SK-N-SH (cell line): ENCODE results near the gene IRGC. TPM values are rescaled to one million over a fixed set of nuclear protein-coding genes. Genes with fewer than 3 reads are reported as not detected.

ENCODE experiments used
- CTCF ChIA-PET: fragments of 300-600, 350-600 bp; formaldehyde crosslinking; extraction: SDS; loops from one replicate; lab custom pipeline; 2021; lab: Yijun Ruan, JAX
- POLR2A ChIA-PET: fragments of 350-600 bp; sonication (Branson Sonifier 250); formaldehyde crosslinking; extraction: SDS; loops from one replicate; lab custom pipeline; 2020; ENCODE audit warnings: antibody characterized with exemption, inconsistent platforms; lab: Yijun Ruan, JAX
- DNase-seq: peaks from one replicate; pipeline ENCODE4 v3.0.0; 2012
- H2AFZ ChIP-seq: fragments of 200-600 bp; sonication (generic); 2 replicates; pipeline ENCODE4 v1.8.1; 2016; ENCODE audit warnings: antibody characterized with exemption, mild to moderate bottlenecking, low read depth
- H3F3A ChIP-seq: fragments of 200-600 bp; sonication (generic); replicated peaks from 2 replicates; pipeline ENCODE3; 2016; ENCODE audit warnings: antibody characterized with exemption, mild to moderate bottlenecking; ENCODE audit not compliant: insufficient read depth
- H3K27ac ChIP-seq, 2 experiments: fragments of 200-500 bp in 1 of 2; fragments of 200-600 bp in 1 of 2; sonication (Bioruptor generic) in 1 of 2; sonication (generic), shearing (Covaris generic) in 1 of 2; 2 replicates each; pipeline versions ENCODE4 v1.5.1 to v1.6.1; 2014 to 2016; ENCODE audit warnings: low read depth in 2 of 2, inconsistent platforms in 1 of 2, low read length in 1 of 2, mild to moderate bottlenecking in 1 of 2, mixed read lengths in 1 of 2
- H3K27me3 ChIP-seq: fragments of 200-600 bp; sonication (generic), shearing (Covaris generic); 2 replicates; pipeline ENCODE4 v1.6.1; 2016; ENCODE audit warnings: mixed run types; ENCODE audit not compliant: insufficient read depth
- H3K36me3 ChIP-seq, 2 experiments: fragments of 200-500 bp in 1 of 2; fragments of 200-600 bp in 1 of 2; sonication (Bioruptor generic) in 1 of 2; sonication (generic) in 1 of 2; replicated peaks in 1 of 2; 2 replicates each; pipeline versions ENCODE3 to v1.5.1; 2014 to 2016; ENCODE audit warnings: low read length in 1 of 2, mild to moderate bottlenecking in 1 of 2; ENCODE audit not compliant: insufficient read depth in 2 of 2, control insufficient read depth in 1 of 2
- H3K4me1 ChIP-seq, 2 experiments: fragments of 200-500 bp in 1 of 2; fragments of 200-600 bp in 1 of 2; sonication (Bioruptor generic) in 1 of 2; sonication (generic), shearing (Covaris generic) in 1 of 2; 2 replicates each; pipeline versions ENCODE4 v1.5.1 to v1.6.1; 2014 to 2016; ENCODE audit warnings: low read depth in 1 of 2, low read length in 1 of 2, mixed run types in 1 of 2; ENCODE audit not compliant: insufficient read depth in 2 of 2, control insufficient read depth in 1 of 2
- H3K4me2 ChIP-seq: fragments of 200-600 bp; sonication (generic), shearing (Covaris generic); 2 replicates; pipeline ENCODE4 v1.6.1; 2017; ENCODE audit warnings: mixed run types
- H3K4me3 ChIP-seq, 2 experiments: fragments of 200-500 bp in 1 of 2; fragments of 200-600 bp in 1 of 2; sonication (Bioruptor generic) in 1 of 2; sonication (generic), shearing (Covaris generic) in 1 of 2; 2 replicates each; pipeline versions ENCODE4 v1.5.1 to v1.8.1; 2014 to 2016; ENCODE audit warnings: low read depth in 2 of 2, inconsistent platforms in 1 of 2, low read length in 1 of 2, mild to moderate bottlenecking in 1 of 2, mixed read lengths in 1 of 2, moderate library complexity in 1 of 2
- H3K79me2 ChIP-seq: fragments of 200-600 bp; sonication (generic); 2 replicates; pipeline ENCODE4 v1.8.1; 2017; ENCODE audit warnings: mild to moderate bottlenecking; ENCODE audit not compliant: insufficient read depth
- H3K9ac ChIP-seq: fragments of 200-600 bp; sonication (generic); 2 replicates; pipeline ENCODE4 v1.6.1; 2017; ENCODE audit warnings: mixed run types
- H3K9me2 ChIP-seq: fragments of 200-600 bp; sonication (generic); 2 replicates; pipeline ENCODE4 v1.6.1; 2017; ENCODE audit warnings: mixed run types
- H3K9me3 ChIP-seq: fragments of 200-600 bp; sonication (generic); 2 replicates; pipeline ENCODE4 v1.6.1; 2017; ENCODE audit warnings: mixed run types, mild to moderate bottlenecking, moderate library complexity
- H4K20me1 ChIP-seq: fragments of 200-600 bp; sonication (generic); 2 replicates; pipeline ENCODE4 v1.6.1; 2017; ENCODE audit warnings: mild to moderate bottlenecking, mixed run types; ENCODE audit not compliant: insufficient read depth
- FOSL2 ChIP-seq: IDR thresholded peaks from 2 replicates; pipeline ENCODE4 v1.4.0; 2012; ENCODE audit warnings: low read depth, mild to moderate bottlenecking, moderate library complexity, borderline replicate concordance
- MAX ChIP-seq: IDR thresholded peaks from 2 replicates; pipeline ENCODE4 v1.4.0; 2012; ENCODE audit warnings: low read depth
- MEF2A ChIP-seq: IDR thresholded peaks from 2 replicates; pipeline ENCODE4 v1.4.0; 2012; ENCODE audit warnings: low read depth, borderline replicate concordance
- MXI1 ChIP-seq: IDR thresholded peaks from 2 replicates; pipeline ENCODE4 v1.6.1; 2012; ENCODE audit warnings: mild to moderate bottlenecking, low read depth, low read length, improper control_type of control experiment
- NFIC ChIP-seq: IDR thresholded peaks from 2 replicates; pipeline ENCODE4 v1.4.0; 2012; ENCODE audit warnings: borderline replicate concordance
- POLR2AphosphoS5 ChIP-seq: IDR thresholded peaks from 2 replicates; pipeline ENCODE4 v1.6.1; 2012; ENCODE audit warnings: low read depth, low read length
- RAD21 ChIP-seq: IDR thresholded peaks from 2 replicates; pipeline ENCODE4 v1.6.1; 2012; ENCODE audit warnings: mild to moderate bottlenecking, low read length
- RCOR1 ChIP-seq: fragments of 150-350 bp; IDR thresholded peaks from 2 replicates; pipeline ENCODE4 v1.6.1; 2017; ENCODE audit warnings: antibody characterized with exemption, low read length
- SMC3 ChIP-seq: IDR thresholded peaks from 2 replicates; pipeline ENCODE4 v1.6.1; 2012; ENCODE audit warnings: low read depth, low read length, improper control_type of control experiment
- TAF1 ChIP-seq: IDR thresholded peaks from 2 replicates; pipeline ENCODE4 v1.6.1; 2012; ENCODE audit warnings: low read depth, mild to moderate bottlenecking, low read length, moderate library complexity, borderline replicate concordance
- TCF12 ChIP-seq: IDR thresholded peaks from 2 replicates; pipeline ENCODE4 v1.4.0; 2012
- TEAD4 ChIP-seq: IDR thresholded peaks from 2 replicates; pipeline ENCODE4 v1.4.0; 2012; ENCODE audit warnings: mild to moderate bottlenecking, borderline replicate concordance; ENCODE audit not compliant: insufficient read depth
- YY1 ChIP-seq: IDR thresholded peaks from 2 replicates; pipeline ENCODE4 v1.4.0; 2012; ENCODE audit warnings: low read depth, mild to moderate bottlenecking
- ZBTB33 ChIP-seq: IDR thresholded peaks from 2 replicates; pipeline ENCODE4 v1.4.0; 2012; ENCODE audit warnings: low read depth, borderline replicate concordance
- WGBS: methylation state at CpG from one replicate; pipeline ENCODE4 v1.1.6; 2017; ENCODE audit warnings: low lambda C conversion rate; 5-methylcytosine and 5-hydroxymethylcytosine counted together
- polyA plus RNA-seq, 3 experiments: library from polyadenylated mRNA; depleted of rRNA; stranded (reverse); fragments of >200 nt; gene quantifications; 2 replicates each; pipeline ENCODE4 v1.2.3, GENCODE V29; 2012

Gene IRGC
- polyA plus RNA-seq, 1 of the 3 experiments (the other 2 are of a cell fraction), result not detected

GRCh38 chr19:43697295-43697694 is 18.6 kb upstream of the IRGC start:
- Histone ChIP-seq H3K27ac (no peak overlapping the region), H3K4me3 (no peak overlapping the region), H3K4me2 (no peak overlapping the region), H3K36me3 (no peaks in the 10 kb centered on the region), H3K9me3 (no peaks in the 10 kb centered on the region), H3K9me2 (no peaks in the 10 kb centered on the region), H3K4me1 (peaks cover 0 to 10% of the 10 kb centered on the region in 2 experiments; a peak in 1 of 4 replicates), H3K9ac (no peak overlapping the region), H3K27me3 (no peaks in the 10 kb centered on the region; the same call in 1 of the 2 replicates)
- CTCF ChIA-PET, result no interaction called here
- POLR2A ChIA-PET, result no interaction called here
- DNase-seq, result no peak
- 60% methylated on average over 5 of the region's 5 CpGs for WGBS
- no peak for TF ChIP-seq FOSL2
- TF ChIP-seq, all 33 proteins: peak for 0
- no peaks in the 10 kb centered on the region for H4K20me1 ChIP-seq
- H3K79me2 ChIP-seq, result no peaks in the 10 kb centered on the region
- peaks cover 19% of the 10 kb centered on the region for H3F3A ChIP-seq
- H2AFZ ChIP-seq, result no peak overlapping the region

- Histone ChIP-seq H3K27ac (peak overlapping the region in 1 of 2 experiments; percentile 96; a peak in 2 of 4 replicates), H3K27me3 (no peaks in the 10 kb centered on the region; the same call in 1 of the 2 replicates), H4K20me1 (no peaks in the 10 kb centered on the region), H3K4me2 (peak overlapping the region; percentile 65), H3K9me2 (no peaks in the 10 kb centered on the region), H3K4me3 (peak overlapping the region in 1 of 2 experiments; percentile 17; a peak in 2 of 4 replicates), H3F3A (peaks cover 22% of the 10 kb centered on the region), H3K36me3 (no peaks in the 10 kb centered on the region), H3K9ac (peak overlapping the region; percentile 65; the same call in 1 of the 2 replicates), H3K9me3 (no peaks in the 10 kb centered on the region), H3K79me2 (no peaks in the 10 kb centered on the region), H2AFZ (peak overlapping the region; percentile 24), H3K4me1 (peaks cover 0 to 22% of the 10 kb centered on the region in 2 experiments; a peak in 3 of 4 replicates)
- peak; percentile 63 for DNase-seq
- CTCF ChIA-PET, result interaction anchor here (0.6 to 1.4 kb wide), 2 partner anchors 21 to 85 kb away, joined by 3 read pairs; no protein-coding TSS in a partner anchor
- no peak for TF ChIP-seq MXI1
- no peak for TF ChIP-seq TCF12
- TF ChIP-seq RAD21, result 0 out of 2 replicates have a peak, but pooled peaks have one; percentile 9
- POLR2A ChIA-PET, result no interaction called here
- 63% methylated on average over 11 of the region's 46 CpGs for WGBS
These were observed 16.1 kb upstream of the IRGC start for GRCh38 chr19:43699506-43700394.

- peak overlapping the region in 1 of 2 experiments; percentile 43; a peak in 2 of 4 replicates for H3K4me3 ChIP-seq
- H3K9ac ChIP-seq, result peak overlapping the region; percentile 65
- H3F3A ChIP-seq, result peaks cover 22% of the 10 kb centered on the region
- TF ChIP-seq POLR2AphosphoS5, result no peak; the same call in 1 of the 2 replicates
- 0 out of 2 replicates have a peak, but pooled peaks have one; percentile 13 for TF ChIP-seq MAX
- TF ChIP-seq MEF2A, result no peak
- TF ChIP-seq ZBTB33, result no peak
- TF ChIP-seq TCF12, result peak; percentile 38; the same call in 1 of the 2 replicates
- TF ChIP-seq SMC3, result no peak
- 0 out of 2 replicates have a peak, but pooled peaks have one; percentile 8 for TF ChIP-seq YY1
- 0 out of 2 replicates have a peak, but pooled peaks have one; percentile 7 for TF ChIP-seq TEAD4
- TF ChIP-seq RCOR1, result no peak
- TF ChIP-seq NFIC, result peak; percentile 74
- peak; percentile 41; the same call in 1 of the 2 replicates for TF ChIP-seq FOSL2
- peak; percentile 31; the same call in 1 of the 2 replicates for TF ChIP-seq TAF1
- no peak for TF ChIP-seq MXI1
- H3K27ac ChIP-seq, result peak overlapping the region; percentile 4 to 96; a peak in 3 of 4 replicates
- CTCF ChIA-PET, result interaction anchor here (0.6 to 1.1 kb wide), 2 partner anchors 21 to 109 kb away, joined by 3 to 4 read pairs; no protein-coding TSS in a partner anchor
- H3K36me3 ChIP-seq, result no peaks in the 10 kb centered on the region
- no peaks in the 10 kb centered on the region for H3K9me2 ChIP-seq
- DNase-seq, result no peak
- no peaks in the 10 kb centered on the region for H3K9me3 ChIP-seq
- no peaks in the 10 kb centered on the region for H3K27me3 ChIP-seq
- H3K4me2 ChIP-seq, result peak overlapping the region; percentile 65
- H4K20me1 ChIP-seq, result no peaks in the 10 kb centered on the region
- WGBS, result 34% methylated on average over 7 of the region's 13 CpGs
- H3K4me1 ChIP-seq, result peaks cover 0 to 22% of the 10 kb centered on the region in 2 experiments; a peak in 3 of 4 replicates
- H2AFZ ChIP-seq, result peak overlapping the region; percentile 24
- no peaks in the 10 kb centered on the region for H3K79me2 ChIP-seq
- POLR2A ChIA-PET, result interaction anchor here (0.7 kb wide), 1 partner anchor 29 kb away, joined by 3 read pairs; no protein-coding TSS in a partner anchor
These were observed 15.4 kb upstream of the IRGC start for GRCh38 chr19:43700395-43701000.
